ENCODE measurements around the gene PHACTR1.

- no peak for TF ChIP-seq POLR2AphosphoS5 (IDR thresholded peaks at IDR 0.05; ENCODE audit: low read depth, low read length)
- no peak for TF ChIP-seq POLR2A (IDR thresholded peaks at IDR 0.05; ENCODE audit: low read depth, low read length)
- no peak for TF ChIP-seq TAF1 (IDR thresholded peaks at IDR 0.05; ENCODE audit: low read depth, low read length)
- TF ChIP-seq PAX5 (IDR thresholded peaks at IDR 0.05; ENCODE audit: insufficient read depth, low read length, severe bottlenecking) = no peak
- no peak for TF ChIP-seq POU2F2 (IDR thresholded peaks at IDR 0.05; ENCODE audit: low read depth, low read length)
- no peak for TF ChIP-seq SPI1 (IDR thresholded peaks at IDR 0.05; ENCODE audit: low read depth, low read length)
Measured at GRCh38 chr6:13099771-13100170, 383.2 kb downstream of the PHACTR1 start.

Measured in GM12891 (cell line).